ENCODE results near the gene PRKAG1.

The PRKAG1 gene

GRCh38 chr12:49040364-49040855, 21.8 kb upstream of the PRKAG1 start:
- Histone ChIP-seq H3K36me3 (peaks cover 96% of the 10 kb centered on the region), H3K4me3 (ENCODE audit: low read depth, low read length) (no peak overlapping the region), H3K9me3 (ENCODE audit: severe bottlenecking) (no peaks in the 10 kb centered on the region), H3K27me3 (ENCODE audit: insufficient read depth, low read depth, severe bottlenecking) (no peaks in the 10 kb centered on the region), H3K27ac (no peak overlapping the region)
- TF ChIP-seq CTCF (IDR thresholded peaks at IDR 0.05; ENCODE audit: low read depth, low read length) = no peak
- DNase-seq = no peak

DNA sequence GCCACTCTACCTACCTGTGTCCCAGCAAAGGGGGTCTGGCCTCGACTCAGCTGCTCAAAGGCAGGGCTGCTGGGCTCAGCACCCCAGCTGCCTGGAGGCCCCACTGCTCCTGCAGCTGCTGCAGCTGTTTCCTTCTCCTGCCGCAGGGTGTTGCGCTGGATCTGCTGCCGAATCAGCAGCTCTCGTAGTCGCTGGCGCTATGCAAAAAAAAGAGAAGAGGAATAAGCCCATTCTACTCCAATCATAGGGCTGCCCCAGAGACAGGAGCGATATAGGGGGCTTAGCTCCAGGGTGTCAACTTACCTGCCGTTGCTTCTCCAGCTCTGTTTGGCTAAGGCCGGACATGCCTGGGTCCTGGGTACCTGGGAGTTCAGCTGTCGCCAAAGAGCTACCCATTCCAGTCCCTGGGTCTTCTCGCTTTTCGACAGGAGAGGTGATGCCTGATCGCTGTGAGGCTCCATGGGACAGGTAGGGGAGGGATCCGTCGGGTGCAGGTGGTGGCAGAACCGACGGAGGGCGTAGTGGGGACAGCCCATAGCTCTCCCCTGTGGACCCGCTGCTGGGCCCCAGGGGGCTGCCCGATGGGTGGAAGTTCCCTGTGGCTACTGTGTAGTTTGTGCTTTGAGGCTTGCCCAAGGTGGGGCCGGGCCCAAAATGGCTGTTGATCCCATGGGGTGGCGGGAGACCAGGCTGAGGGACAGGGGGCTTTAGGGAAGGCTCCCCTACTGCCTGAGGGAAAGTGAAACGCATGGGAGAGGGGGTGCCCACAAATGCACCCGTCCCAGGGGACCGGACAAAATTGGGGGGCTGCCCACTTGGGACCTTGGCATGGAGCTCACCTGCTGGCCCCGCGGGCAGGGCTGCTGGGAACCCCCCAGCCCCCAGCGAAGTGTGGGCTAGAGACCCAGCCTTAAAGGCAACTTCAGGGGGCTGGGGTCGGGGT, 21.1 kb upstream of the PRKAG1 start:
- no peaks in the 10 kb centered on the region for H3K27me3 ChIP-seq (ENCODE audit: insufficient read depth, low read depth, severe bottlenecking)
- H3K4me3 ChIP-seq (ENCODE audit: low read depth, low read length) = no peak overlapping the region
- no peak for TF ChIP-seq CTCF (IDR thresholded peaks at IDR 0.05; ENCODE audit: low read depth, low read length)
- no peaks in the 10 kb centered on the region for H3K9me3 ChIP-seq (ENCODE audit: severe bottlenecking)
- H3K27ac ChIP-seq = no peak overlapping the region
- peaks cover 97% of the 10 kb centered on the region for H3K36me3 ChIP-seq
- no peak for DNase-seq

GRCh38 chr12:49038291-49038955, 19.8 kb upstream of the PRKAG1 start:
- Histone ChIP-seq H3K36me3 (peaks cover 97% of the 10 kb centered on the region), H3K4me3 (ENCODE audit: low read depth, low read length) (no peak overlapping the region), H3K27me3 (ENCODE audit: insufficient read depth, low read depth, severe bottlenecking) (no peaks in the 10 kb centered on the region), H3K27ac (no peak overlapping the region), H3K9me3 (ENCODE audit: severe bottlenecking) (no peaks in the 10 kb centered on the region)
- no peak for DNase-seq
- TF ChIP-seq CTCF (IDR thresholded peaks at IDR 0.05; ENCODE audit: low read depth, low read length) = no peak

DNA sequence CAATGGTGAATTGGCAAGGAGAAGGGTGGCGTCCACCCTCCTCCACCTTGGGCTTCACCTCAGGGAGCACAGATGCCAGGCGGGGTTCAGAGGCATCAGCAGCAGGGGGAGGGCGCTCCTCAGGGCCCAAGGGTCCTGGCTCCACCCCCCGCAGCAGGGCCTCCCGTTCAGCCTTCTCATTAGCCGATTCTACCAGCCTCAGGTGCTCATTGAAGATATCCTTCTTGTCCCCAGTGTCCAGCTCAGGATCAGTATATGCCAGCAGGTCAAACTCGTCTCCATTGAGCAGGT, 19.3 kb upstream of the PRKAG1 start:
- DNase-seq = no peak

More for the DNA sequence above, 19.3 kb upstream of the PRKAG1 start:
- Histone ChIP-seq H3K36me3 (peaks cover 97% of the 10 kb centered on the region), H3K27ac (no peak overlapping the region), H3K27me3 (ENCODE audit: insufficient read depth, low read depth, severe bottlenecking) (no peaks in the 10 kb centered on the region), H3K9me3 (ENCODE audit: severe bottlenecking) (no peaks in the 10 kb centered on the region), H3K4me3 (ENCODE audit: low read depth, low read length) (no peak overlapping the region)
- no peak for TF ChIP-seq CTCF (IDR thresholded peaks at IDR 0.05; ENCODE audit: low read depth, low read length)

All from WERI-Rb-1 (cell line).